HG03280 (cell line): ENCODE results near the gene HDHD3.
"Not testable (repeated sequence)": the region's sequence is repeated elsewhere in the genome, so short reads cannot be mapped to it uniquely, and the experiment has no call there.

Source experiments
- ATAC-seq: cut with Tn5 transposase; IDR thresholded peaks from one replicate; pipeline ENCODE4 v1.9.1; 2021; ENCODE audit warnings: mild to moderate bottlenecking, moderate library complexity; ENCODE audit not compliant: unreplicated experiment

The HDHD3 gene

GRCh38 chr9:113390192-113390960 is 13.6 kb upstream of the HDHD3 start:
- ATAC-seq: no peak

- ATAC-seq: no peak
Measured at GRCh38 chr9:113389451-113389850, 12.7 kb upstream of the HDHD3 start.

GRCh38 chr9:113388833-113389232 is 12.0 kb upstream of the HDHD3 start:
- ATAC-seq: no peak

GRCh38 chr9:113387560-113388230 is 10.9 kb upstream of the HDHD3 start:
- ATAC-seq: no peak

GRCh38 chr9:113386571-113387393 is 10.0 kb upstream of the HDHD3 start:
- ATAC-seq: no peak

GRCh38 chr9:113381909-113382411 is 5.2 kb upstream of the HDHD3 start:
- no peak for ATAC-seq

- ATAC-seq: not testable (repeated sequence)
Measured at GRCh38 chr9:113381441-113381840, 4.7 kb upstream of the HDHD3 start.

GRCh38 chr9:113380869-113381378 is 4.1 kb upstream of the HDHD3 start:
- ATAC-seq: no peak

- ATAC-seq: not testable (repeated sequence)
Measured at GRCh38 chr9:113379829-113380210, 3.0 kb upstream of the HDHD3 start.

GRCh38 chr9:113379094-113379828 is 2.5 kb upstream of the HDHD3 start:
- not testable (repeated sequence) for ATAC-seq

- ATAC-seq: no peak
Measured at GRCh38 chr9:113375057-113376023, 1.4 kb downstream of the HDHD3 start.

GRCh38 chr9:113373676-113374392 is 3.0 kb downstream of the HDHD3 start:
- no peak for ATAC-seq

GRCh38 chr9:113373256-113373655 is 3.5 kb downstream of the HDHD3 start:
- ATAC-seq: no peak

GRCh38 chr9:113372059-113372458 is 4.7 kb downstream of the HDHD3 start:
- ATAC-seq: no peak

- no peak for ATAC-seq
Measured at GRCh38 chr9:113370806-113371325, 5.9 kb downstream of the HDHD3 start.

GRCh38 chr9:113369855-113370140 is 7.0 kb downstream of the HDHD3 start:
- no peak for ATAC-seq

GRCh38 chr9:113368982-113369854 is 7.6 kb downstream of the HDHD3 start:
- no peak for ATAC-seq
